CD4-positive, alpha-beta T cell treated with Interleukin-21 for 1 hour (primary cell): ENCODE results near the gene GNAI3.
"Not testable (repeated sequence)": the region's sequence is repeated elsewhere in the genome, so short reads cannot be mapped to it uniquely, and the experiment has no call there.

ENCODE experiments used
- DNase-seq: peaks from one replicate; pipeline ENCODE4 v3.0.0-alpha.2; 2020

Gene GNAI3

GRCh38 chr1:109639063-109639840 lies 90.8 kb downstream of the GNAI3 start:
- no peak for DNase-seq

GRCh38 chr1:109639841-109640184 lies 91.4 kb downstream of the GNAI3 start:
- DNase-seq = no peak

- DNase-seq = peak; percentile 87
Measured at GRCh38 chr1:109640285-109640865, 92.0 kb downstream of the GNAI3 start.

GRCh38 chr1:109641078-109641740 lies 92.8 kb downstream of the GNAI3 start:
- DNase-seq = no peak

GRCh38 chr1:109641861-109642260 lies 93.4 kb downstream of the GNAI3 start:
- DNase-seq = no peak

- no peak for DNase-seq
Measured at GRCh38 chr1:109642626-109643025, 94.2 kb downstream of the GNAI3 start.

- DNase-seq = peak; percentile 84
Measured at GRCh38 chr1:109643385-109644230, 95.2 kb downstream of the GNAI3 start.

- no peak for DNase-seq
Measured at GRCh38 chr1:109644670-109645069, 96.3 kb downstream of the GNAI3 start.

GRCh38 chr1:109649491-109649914 lies 101.1 kb downstream of the GNAI3 start:
- DNase-seq = no peak

GRCh38 chr1:109650609-109651008 lies 102.2 kb downstream of the GNAI3 start:
- DNase-seq = no peak

- no peak for DNase-seq
Measured at GRCh38 chr1:109652402-109652801, 104.0 kb downstream of the GNAI3 start.

GRCh38 chr1:109653306-109653705 lies 104.9 kb downstream of the GNAI3 start:
- no peak for DNase-seq

GRCh38 chr1:109654519-109654918 lies 106.1 kb downstream of the GNAI3 start:
- no peak for DNase-seq

GRCh38 chr1:109655615-109656519 lies 107.5 kb downstream of the GNAI3 start, which contains the start of gene GSTM4:
GSTM4 (plus strand) TSS chr1:109656099; CDS start chr1:109656390, 291 bp downstream.
- peak; percentile 60 for DNase-seq

GRCh38 chr1:109657395-109657794 lies 109.0 kb downstream of the GNAI3 start:
- no peak for DNase-seq

- DNase-seq = no peak
Measured at GRCh38 chr1:109657970-109658369, 109.6 kb downstream of the GNAI3 start.

- DNase-seq = no peak
Measured at GRCh38 chr1:109658533-109659042, 110.2 kb downstream of the GNAI3 start.

- no peak for DNase-seq
Measured at GRCh38 chr1:109659145-109659544, 110.7 kb downstream of the GNAI3 start.

GRCh38 chr1:109659997-109660690 lies 111.7 kb downstream of the GNAI3 start:
- no peak for DNase-seq

GRCh38 chr1:109660691-109661026 lies 112.2 kb downstream of the GNAI3 start:
- DNase-seq = not testable (repeated sequence)

- no peak for DNase-seq
Measured at GRCh38 chr1:109661391-109661790, 113.0 kb downstream of the GNAI3 start.
